ENCODE results near the gene PPID. TPM values are rescaled to one million over a fixed set of nuclear protein-coding genes. Genes with fewer than 3 reads are reported as not detected.
A peak's percentile ranks its signal among the peaks of the same experiment; 100 is the strongest.
"Not testable (repeated sequence)": the region's sequence is repeated elsewhere in the genome, so short reads cannot be mapped to it uniquely, and the experiment has no call there.

Gene PPID
- 12.5 TPM for total RNA-seq

- ATAC-seq (peak; percentile 97), DNase-seq (ENCODE audit: low spot score) (peak; percentile 90)
These were observed at the start of gene PPID for GRCh38 chr4:158722917-158723793. Gene PPID, minus strand, starts transcription at chr4:158723396. Its CDS starts 108 bp downstream, at chr4:158723288.

- ATAC-seq (no peak), DNase-seq (ENCODE audit: low spot score) (no peak)
These were observed 48.6 kb upstream of the PPID start for GRCh38 chr4:158771776-158772175.

- no peak for DNase-seq (ENCODE audit: low spot score)
- no peak for ATAC-seq
These were observed 47.5 kb upstream of the PPID start for GRCh38 chr4:158770671-158771070.

GRCh38 chr4:158769175-158769921 is 46.2 kb upstream of the PPID start:
- DNase-seq (ENCODE audit: low spot score), result peak; percentile 61
- peak; percentile 24 for ATAC-seq

GRCh38 chr4:158768555-158769174 is 45.5 kb upstream of the PPID start, which contains the start of gene FNIP2:
Gene FNIP2, plus strand, starts transcription at chr4:158769026. Its CDS starts 187 bp downstream, at chr4:158769213.
- ATAC-seq (peak; percentile 95), DNase-seq (ENCODE audit: low spot score) (peak; percentile 91)

- DNase-seq (ENCODE audit: low spot score) (no peak), ATAC-seq (no peak)
These were observed 44.3 kb upstream of the PPID start for GRCh38 chr4:158767451-158767850.

GRCh38 chr4:158766434-158767044 is 43.3 kb upstream of the PPID start:
- DNase-seq (ENCODE audit: low spot score), result no peak
- ATAC-seq, result no peak

- ATAC-seq (no peak), DNase-seq (ENCODE audit: low spot score) (no peak)
These were observed 40.3 kb upstream of the PPID start for GRCh38 chr4:158763462-158763861.

- no peak for DNase-seq (ENCODE audit: low spot score)
These were observed 39.4 kb upstream of the PPID start for GRCh38 chr4:158762553-158762952.

GRCh38 chr4:158760866-158761265 is 37.7 kb upstream of the PPID start:
- no peak for ATAC-seq
- DNase-seq (ENCODE audit: low spot score), result no peak

More at GRCh38 chr4:158762553-158762952, 39.4 kb upstream of the PPID start:
- peak; percentile 69 for ATAC-seq

- not testable (repeated sequence) for ATAC-seq; DNase-seq (ENCODE audit: low spot score)
These were observed 36.3 kb upstream of the PPID start for GRCh38 chr4:158759539-158759938.

- ATAC-seq, result peak; percentile 69
- no peak for DNase-seq (ENCODE audit: low spot score)
These were observed 35.5 kb upstream of the PPID start for GRCh38 chr4:158758703-158759102.

GRCh38 chr4:158758142-158758541 is 34.9 kb upstream of the PPID start:
- ATAC-seq, result no peak
- no peak for DNase-seq (ENCODE audit: low spot score)

- ATAC-seq (no peak), DNase-seq (ENCODE audit: low spot score) (no peak)
These were observed 33.4 kb upstream of the PPID start for GRCh38 chr4:158756588-158756987.

GRCh38 chr4:158755819-158756218 is 32.6 kb upstream of the PPID start:
- not testable (repeated sequence) for DNase-seq (ENCODE audit: low spot score)
- peak; percentile 53 for ATAC-seq

GRCh38 chr4:158754385-158755180 is 31.4 kb upstream of the PPID start:
- no peak for ATAC-seq
- DNase-seq (ENCODE audit: low spot score), result no peak

GRCh38 chr4:158750379-158750778 is 27.2 kb upstream of the PPID start:
- ATAC-seq (no peak), DNase-seq (ENCODE audit: low spot score) (no peak)

- not testable (repeated sequence) for DNase-seq (ENCODE audit: low spot score); ATAC-seq
These were observed 23.3 kb upstream of the PPID start for GRCh38 chr4:158746537-158746936.

GRCh38 chr4:158741326-158742021 is 18.3 kb upstream of the PPID start:
- no peak for ATAC-seq
- DNase-seq (ENCODE audit: low spot score), result no peak

Measured in left lobe of liver (tissue), 2 donors.